SU-DHL-6 (cell line): ENCODE results near the gene CENPQ.

Experiments
- H2AFZ ChIP-seq: fragments of 200-600 bp; sonication (generic); 2 replicates; pipeline ENCODE4 v1.6.1; 2014; ENCODE audit warnings: low read depth, mild to moderate bottlenecking, moderate library complexity, mixed read lengths, antibody characterized with exemption, low read length; ENCODE audit not compliant: severe bottlenecking
- H3F3A ChIP-seq: fragments of 200-600 bp; shearing (Covaris generic); 2 replicates; pipeline ENCODE4 v1.6.0; 2016; ENCODE audit warnings: antibody characterized with exemption, mild to moderate bottlenecking; ENCODE audit not compliant: insufficient read depth
- H3K27ac ChIP-seq: fragments of 200-600 bp; sonication (generic); 2 replicates; pipeline ENCODE4 v1.5.1; 2016; ENCODE audit warnings: low read depth, mild to moderate bottlenecking, low read length, moderate library complexity, mixed read lengths
- H3K27me3 ChIP-seq: fragments of 200-600 bp; sonication (generic), shearing (Covaris generic); 2 replicates; pipeline ENCODE4 v1.6.0; 2014; ENCODE audit warnings: mild to moderate bottlenecking, low read length
- H3K36me3 ChIP-seq: fragments of 200-600 bp; sonication (generic); 2 replicates; pipeline ENCODE4 v1.6.1; 2014; ENCODE audit warnings: mild to moderate bottlenecking, low read length, mixed read lengths
- H3K4me2 ChIP-seq: fragments of 300-600, 200-600 bp; shearing (Covaris generic), sonication (generic); 2 replicates; pipeline ENCODE4 v1.6.0; 2014; ENCODE audit warnings: low read length, low read depth, mild to moderate bottlenecking; ENCODE audit not compliant: poor library complexity, severe bottlenecking
- H3K4me3 ChIP-seq: fragments of 200-600 bp; sonication (generic); 2 replicates; pipeline ENCODE4 v1.5.1; 2014; ENCODE audit warnings: antibody characterized with exemption, low read length, mild to moderate bottlenecking, mixed read lengths; ENCODE audit not compliant: insufficient read depth, poor library complexity, severe bottlenecking
- H3K79me2 ChIP-seq: fragments of 200-600 bp; sonication (generic); 2 replicates; pipeline ENCODE4 v1.6.1; 2014; ENCODE audit warnings: mild to moderate bottlenecking, low read length, moderate library complexity; ENCODE audit not compliant: insufficient read depth
- H3K9ac ChIP-seq: fragments of 200-600 bp; sonication (generic); 2 replicates; pipeline ENCODE4 v1.7.0; 2014; ENCODE audit warnings: mild to moderate bottlenecking, low read length
- H3K9me2 ChIP-seq: fragments of 200-600 bp; sonication (generic); replicated peaks from 2 replicates; pipeline ENCODE4 v1.6.1; 2014; ENCODE audit warnings: low read length; ENCODE audit not compliant: insufficient read depth
- H3K9me3 ChIP-seq: fragments of 200-600 bp; sonication (generic); 2 replicates; pipeline ENCODE4 v1.6.1; 2014; ENCODE audit warnings: low read length, mixed read lengths; ENCODE audit not compliant: insufficient read depth
- H4K20me1 ChIP-seq: fragments of 200-600 bp; sonication (generic); 2 replicates; pipeline ENCODE4 v1.6.1; 2014; ENCODE audit warnings: low read depth, mild to moderate bottlenecking, antibody characterized with exemption, low read length, moderate library complexity, mixed read lengths
- CTCF ChIP-seq: fragments of 200-600 bp; sonication (generic); IDR thresholded peaks from one replicate; pipeline ENCODE4 v1.5.1; 2017; ENCODE audit warnings: antibody characterized with exemption, mild to moderate bottlenecking, low read length, moderate library complexity; ENCODE audit not compliant: insufficient read depth, poor library complexity, severe bottlenecking
- EZH2phosphoT487 ChIP-seq: fragments of 200-600 bp; sonication (generic), shearing (Covaris generic); conservative IDR thresholded peaks from 2 replicates; pipeline ENCODE4 v1.6.1; 2018; ENCODE audit warnings: mild to moderate bottlenecking, antibody characterized with exemption, low read length, moderate library complexity, mixed read lengths

CENPQ gene

GRCh38 chr6:49515485-49516146, 52.4 kb downstream of the CENPQ start:
- TF ChIP-seq EZH2phosphoT487 (no peak), CTCF (no peak)
- Histone ChIP-seq H3F3A (no peaks in the 10 kb centered on the region), H3K79me2 (no peaks in the 10 kb centered on the region), H3K4me2 (no peak overlapping the region), H3K9me2 (no peaks in the 10 kb centered on the region), H3K36me3 (no peaks in the 10 kb centered on the region), H3K27ac (no peak overlapping the region), H2AFZ (no peak overlapping the region), H3K9ac (no peak overlapping the region), H3K9me3 (no peaks in the 10 kb centered on the region), H3K27me3 (0 out of 2 replicates have a peak, but pooled peaks cover 2% of the 10 kb centered on the region), H3K4me3 (no peak overlapping the region), H4K20me1 (no peaks in the 10 kb centered on the region)

DNA sequence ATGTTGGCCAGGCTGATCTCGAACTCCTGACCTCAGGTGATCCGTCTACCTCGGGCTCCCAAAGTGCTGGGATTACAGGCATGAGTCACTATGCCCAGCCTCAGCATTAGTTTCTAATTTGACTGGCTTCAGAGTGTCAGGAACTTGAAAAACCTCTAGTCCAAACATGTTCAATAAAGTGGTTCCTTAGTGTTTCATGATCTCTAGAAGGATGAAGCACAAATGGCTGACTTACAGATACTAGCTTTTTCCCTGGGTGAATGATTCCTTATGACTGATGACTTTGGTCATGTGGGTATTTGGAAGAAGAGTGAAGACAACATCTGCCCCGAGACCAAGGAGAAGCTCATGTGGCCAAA, 53.0 kb downstream of the CENPQ start:
- H4K20me1 ChIP-seq: no peaks in the 10 kb centered on the region
- no peaks in the 10 kb centered on the region for H3F3A ChIP-seq
- H3K27ac ChIP-seq: no peak overlapping the region
- no peak for TF ChIP-seq CTCF
- TF ChIP-seq EZH2phosphoT487: no peak
- no peaks in the 10 kb centered on the region for H3K36me3 ChIP-seq
- H3K4me2 ChIP-seq: no peak overlapping the region
- H3K9ac ChIP-seq: no peak overlapping the region
- H3K9me2 ChIP-seq: no peaks in the 10 kb centered on the region
- no peak overlapping the region for H2AFZ ChIP-seq
- H3K4me3 ChIP-seq: no peak overlapping the region
- no peaks in the 10 kb centered on the region for H3K79me2 ChIP-seq
- 0 out of 2 replicates have a peak, but pooled peaks cover 2% of the 10 kb centered on the region for H3K27me3 ChIP-seq
- no peaks in the 10 kb centered on the region for H3K9me3 ChIP-seq

DNA sequence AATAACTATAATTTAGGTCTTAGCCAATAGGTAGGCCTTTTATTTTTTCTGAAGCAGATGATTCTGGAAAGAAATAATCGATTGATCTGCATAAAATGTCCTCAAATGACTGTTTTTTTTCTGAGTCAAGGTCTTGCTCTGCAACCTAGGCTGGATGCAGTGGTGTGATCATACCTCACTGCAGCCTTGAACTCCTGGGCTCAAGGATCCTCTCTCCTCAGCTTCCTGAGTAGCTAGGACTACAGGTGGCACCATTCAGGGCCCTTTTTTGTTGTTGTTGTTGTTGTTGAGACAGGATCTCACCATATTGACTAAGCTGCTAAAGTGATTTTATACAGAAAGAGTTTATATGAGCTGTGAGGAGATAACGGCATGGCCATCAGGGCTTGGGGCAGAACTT, 54.7 kb downstream of the CENPQ start:
- H3K4me3 ChIP-seq: no peak overlapping the region
- no peaks in the 10 kb centered on the region for H3K36me3 ChIP-seq
- no peak overlapping the region for H2AFZ ChIP-seq
- H3K27me3 ChIP-seq: peaks cover 2% of the 10 kb centered on the region; the same call in 1 of the 2 replicates
- no peak overlapping the region for H3K27ac ChIP-seq
- H3K9ac ChIP-seq: no peak overlapping the region
- H3K79me2 ChIP-seq: no peaks in the 10 kb centered on the region
- no peaks in the 10 kb centered on the region for H3K9me3 ChIP-seq
- no peak overlapping the region for H3K4me2 ChIP-seq
- no peaks in the 10 kb centered on the region for H4K20me1 ChIP-seq
- no peaks in the 10 kb centered on the region for H3K9me2 ChIP-seq
- no peaks in the 10 kb centered on the region for H3F3A ChIP-seq
- TF ChIP-seq CTCF (no peak), EZH2phosphoT487 (no peak)
